ENCODE measurements around the gene LAMA4. TPM values are rescaled to one million over a fixed set of nuclear protein-coding genes. Genes with fewer than 3 reads are reported as not detected.
A peak's percentile ranks its signal among the peaks of the same experiment; 100 is the strongest.

LAMA4 gene
- total and polyA plus RNA-seq, 8 donors = 9.7 to 324 (median 43.9) TPM

- no peak for DNase-seq
- intact Hi-C loops (cut with DNase I; ENCODE audit: low total_unique reads) = no loop called here
- Histone ChIP-seq H3K4me3 (no peak overlapping the region), H3K27me3 (peaks cover 0 to 17% (median 9%) of the 10 kb centered on the region in 3 donors), H3K4me1 (peaks cover 0 to 13% (median 7%) of the 10 kb centered on the region in 4 donors), H3K36me3 (no peaks in the 10 kb centered on the region), H3K27ac (no peak overlapping the region), H3K9me3 (no peaks in the 10 kb centered on the region)
- no peak for TF ChIP-seq EP300 (IDR thresholded peaks at IDR 0.05)
- TF ChIP-seq, protein P1, sequence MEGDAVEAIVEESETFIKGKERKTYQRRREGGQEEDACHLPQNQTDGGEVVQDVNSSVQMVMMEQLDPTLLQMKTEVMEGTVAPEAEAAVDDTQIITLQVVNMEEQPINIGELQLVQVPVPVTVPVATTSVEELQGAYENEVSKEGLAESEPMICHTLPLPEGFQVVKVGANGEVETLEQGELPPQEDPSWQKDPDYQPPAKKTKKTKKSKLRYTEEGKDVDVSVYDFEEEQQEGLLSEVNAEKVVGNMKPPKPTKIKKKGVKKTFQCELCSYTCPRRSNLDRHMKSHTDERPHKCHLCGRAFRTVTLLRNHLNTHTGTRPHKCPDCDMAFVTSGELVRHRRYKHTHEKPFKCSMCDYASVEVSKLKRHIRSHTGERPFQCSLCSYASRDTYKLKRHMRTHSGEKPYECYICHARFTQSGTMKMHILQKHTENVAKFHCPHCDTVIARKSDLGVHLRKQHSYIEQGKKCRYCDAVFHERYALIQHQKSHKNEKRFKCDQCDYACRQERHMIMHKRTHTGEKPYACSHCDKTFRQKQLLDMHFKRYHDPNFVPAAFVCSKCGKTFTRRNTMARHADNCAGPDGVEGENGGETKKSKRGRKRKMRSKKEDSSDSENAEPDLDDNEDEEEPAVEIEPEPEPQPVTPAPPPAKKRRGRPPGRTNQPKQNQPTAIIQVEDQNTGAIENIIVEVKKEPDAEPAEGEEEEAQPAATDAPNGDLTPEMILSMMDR (IDR thresholded peaks at IDR 0.05) = no peak
- no peak for TF ChIP-seq POLR2A (IDR thresholded peaks at IDR 0.05)
- TF ChIP-seq POLR2AphosphoS5 (IDR thresholded peaks at IDR 0.05) = no peak
- 88 to 92% (median 89%) methylated on average over 7 of the region's 7 CpGs for whole genome bisulfite sequencing, 5 donors
Measured at GRCh38 chr6:112257178-112257855, 3.0 kb upstream of the LAMA4 start.

- H3K9me3 ChIP-seq = no peaks in the 10 kb centered on the region
- peak overlapping the region in 4 of 5 donors; percentile 82 to 89 (median 87) for H3K27ac ChIP-seq
- intact Hi-C loops (cut with DNase I; ENCODE audit: low total_unique reads) = no loop called here
- no peaks in the 10 kb centered on the region for H3K36me3 ChIP-seq
- H3K27me3 ChIP-seq = peaks cover 0 to 17% (median 9%) of the 10 kb centered on the region in 3 donors
- peaks cover 0 to 24% (median 10%) of the 10 kb centered on the region in 4 donors for H3K4me1 ChIP-seq
- no peak for TF ChIP-seq POLR2A (IDR thresholded peaks at IDR 0.05)
- no peak for TF ChIP-seq POLR2AphosphoS5 (IDR thresholded peaks at IDR 0.05)
- TF ChIP-seq, protein P1 (IDR thresholded peaks at IDR 0.05) = no peak
- no peak for TF ChIP-seq EP300 (IDR thresholded peaks at IDR 0.05)
- DNase-seq = peak in 1 of 2 donors; percentile 56
- peak overlapping the region; percentile 56 to 70 (median 62) for H3K4me3 ChIP-seq
- WGBS, 5 donors = 56 to 75% (median 70%) methylated on average over 3 of the region's 3 CpGs
Measured at GRCh38 chr6:112254921-112255320, 554 bp upstream of the LAMA4 start.

- Histone ChIP-seq H3K4me1 (peaks cover 0 to 31% (median 14%) of the 10 kb centered on the region in 4 donors), H3K27ac (peak overlapping the region; percentile 60 to 89 (median 87)), H3K4me3 (peak overlapping the region; percentile 56 to 70 (median 62)), H3K36me3 (no peaks in the 10 kb centered on the region), H3K27me3 (peaks cover 0 to 17% (median 9%) of the 10 kb centered on the region in 3 donors), H3K9me3 (no peaks in the 10 kb centered on the region)
- WGBS, 5 donors = 6 to 23% (median 9%) methylated on average over 8 of the region's 8 CpGs
- TF ChIP-seq POLR2AphosphoS5 (IDR thresholded peaks at IDR 0.05) = no peak
- no peak for TF ChIP-seq POLR2A (IDR thresholded peaks at IDR 0.05)
- TF ChIP-seq, protein P1 (IDR thresholded peaks at IDR 0.05) = no peak
- no peak for TF ChIP-seq EP300 (IDR thresholded peaks at IDR 0.05)
- intact Hi-C loops (cut with DNase I; ENCODE audit: low total_unique reads) = no loop called here
- DNase-seq = peak in 1 of 2 donors; percentile 50
Measured at GRCh38 chr6:112253498-112253840, 898 bp downstream of the LAMA4 start.

- no peak for TF ChIP-seq POLR2AphosphoS5 (IDR thresholded peaks at IDR 0.05)
- no peak for TF ChIP-seq EP300 (IDR thresholded peaks at IDR 0.05)
- no peak for TF ChIP-seq POLR2A (IDR thresholded peaks at IDR 0.05)
- TF ChIP-seq, protein P1 (IDR thresholded peaks at IDR 0.05) = no peak
Measured at GRCh38 chr6:112252571-112253497, 1.5 kb downstream of the LAMA4 start.

More at GRCh38 chr6:112252571-112253497, 1.5 kb downstream of the LAMA4 start:
- Histone ChIP-seq H3K4me3 (peak overlapping the region; percentile 56 to 70 (median 62)), H3K4me1 (peaks cover 0 to 37% (median 18%) of the 10 kb centered on the region in 4 donors), H3K27ac (peak overlapping the region; percentile 9 to 89 (median 87)), H3K27me3 (peaks cover 0 to 17% (median 9%) of the 10 kb centered on the region in 3 donors), H3K9me3 (no peaks in the 10 kb centered on the region), H3K36me3 (no peaks in the 10 kb centered on the region)
- WGBS, 5 donors = 32 to 47% (median 38%) methylated on average over 2 of the region's 2 CpGs
- peak in 1 of 2 donors; percentile 74 for DNase-seq
- intact Hi-C loops (cut with DNase I; ENCODE audit: low total_unique reads) = no loop called here
